Suppressor macrophage treated with lipopolysaccharide for 4 hours (primary cell): Measurements from ENCODE around the gene LIX1L.

ENCODE experiments used
- DNase-seq: peaks from one replicate; pipeline ENCODE4 v3.0.0-alpha.2; 2020

The LIX1L gene

DNA sequence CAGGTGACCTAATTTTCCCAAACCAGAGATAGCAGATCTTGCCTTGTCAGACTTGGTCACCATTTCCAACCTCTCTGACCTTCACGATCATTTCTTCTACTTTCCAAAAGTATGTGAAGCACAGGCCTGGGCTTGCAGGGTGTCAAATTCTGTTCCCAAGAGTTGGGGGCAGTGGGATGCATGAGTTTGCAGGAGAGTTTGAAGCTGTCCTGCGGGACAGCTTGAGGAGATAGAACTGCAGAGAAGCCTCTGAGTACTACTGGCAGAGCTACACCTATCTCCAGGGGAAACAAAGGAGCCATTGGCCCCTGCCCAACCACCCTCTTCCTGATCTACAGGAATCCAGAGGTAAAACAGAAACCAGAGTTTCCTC, 27.3 kb upstream of the LIX1L start:
- DNase-seq = no peak

DNA sequence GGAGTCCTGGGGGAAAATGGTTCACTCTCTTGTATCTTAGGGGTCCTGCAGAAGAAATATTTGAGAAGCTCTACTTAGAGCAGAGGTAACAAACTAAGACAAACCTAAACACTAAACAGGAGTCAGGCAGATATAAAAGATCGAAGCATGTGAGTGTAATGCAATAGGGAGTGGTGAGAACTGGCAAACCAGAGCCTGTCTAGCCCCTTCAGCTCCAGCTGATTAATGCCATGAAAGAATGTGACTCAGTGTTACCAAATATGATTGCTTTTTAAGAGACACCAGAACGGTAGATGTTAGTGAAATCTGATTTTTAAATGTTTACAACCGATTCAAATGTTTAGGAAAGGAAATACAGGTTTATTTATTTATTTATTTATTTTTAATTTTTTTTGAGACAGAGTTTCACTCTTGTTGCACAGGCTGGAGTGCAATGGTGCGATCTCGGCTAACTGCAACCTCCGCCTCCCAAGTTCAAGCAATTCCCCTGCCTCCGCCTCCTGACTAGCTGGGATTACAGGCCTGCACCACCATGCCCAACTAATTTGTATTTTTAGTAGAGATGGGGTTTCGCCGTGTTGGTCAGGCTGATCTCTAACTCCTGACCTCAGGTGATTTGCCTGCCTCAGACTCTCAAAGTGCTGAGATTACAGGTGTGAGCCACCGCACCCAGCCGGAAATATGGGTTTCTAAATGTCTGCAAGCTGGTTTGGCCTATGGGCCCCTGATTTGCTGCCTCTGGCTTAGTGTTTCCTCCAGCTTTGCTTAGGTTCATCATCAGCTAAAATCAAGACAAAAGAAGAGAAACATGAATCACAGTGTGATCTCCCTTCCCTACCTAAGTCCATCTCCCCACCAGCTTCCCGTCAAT, 26.4 kb upstream of the LIX1L start:
- DNase-seq = peak; percentile 54

DNA sequence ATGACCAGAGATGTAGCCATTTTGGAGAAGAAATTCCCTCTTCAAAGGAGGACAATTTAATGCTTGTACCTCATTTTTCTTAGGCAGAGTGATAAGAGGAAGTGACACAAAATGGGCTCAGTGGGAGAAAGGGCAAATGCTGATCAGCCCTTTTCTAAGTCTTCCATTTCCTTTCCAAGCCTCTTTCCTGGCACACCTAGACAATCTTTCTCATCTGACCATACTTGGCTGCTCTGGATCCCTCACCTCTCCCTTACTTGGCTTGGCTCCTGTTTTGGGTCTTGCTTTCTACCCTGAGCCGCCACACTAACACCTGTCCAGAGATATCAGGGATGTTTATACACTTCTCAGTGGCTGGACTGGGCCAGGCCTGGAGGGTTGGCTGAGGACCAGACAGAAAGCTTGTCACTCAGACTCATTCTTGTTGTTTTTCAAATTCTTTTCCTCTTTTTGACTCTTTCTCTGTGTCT, 25.4 kb upstream of the LIX1L start:
- peak; percentile 49 for DNase-seq

DNA sequence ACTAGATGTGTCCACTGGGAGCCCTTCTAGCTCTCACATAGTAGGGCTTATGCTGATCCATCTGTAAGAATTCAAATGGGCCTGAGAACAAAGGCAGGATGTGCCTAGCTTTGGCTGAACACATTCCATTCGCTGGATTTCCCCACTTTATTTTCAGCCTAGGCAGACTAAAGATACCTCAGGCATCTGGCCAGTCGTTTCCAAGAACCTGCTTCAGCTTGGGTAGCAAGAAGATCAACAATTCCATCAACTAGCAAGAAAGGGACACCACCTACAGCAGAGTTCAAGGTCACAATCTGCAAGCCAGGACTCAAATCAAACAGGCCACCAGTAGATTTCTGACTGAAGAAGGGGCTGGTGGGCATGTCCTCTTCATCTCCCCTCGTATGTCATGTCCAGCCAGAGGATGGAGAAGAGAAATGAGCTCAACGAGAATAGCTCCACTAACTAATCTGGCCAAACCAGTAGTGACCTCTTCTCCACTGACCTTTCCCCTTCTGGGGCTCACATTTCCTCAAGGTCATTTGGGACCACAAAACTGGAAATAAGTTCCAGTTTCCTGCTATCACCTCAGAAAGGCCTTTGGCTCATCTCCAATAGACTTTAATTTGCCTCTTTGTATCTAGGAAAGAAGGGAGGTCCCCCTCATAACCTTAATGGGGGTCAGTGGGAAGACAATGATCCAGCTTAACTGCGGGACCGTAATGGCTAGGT, 24.4 kb upstream of the LIX1L start:
- DNase-seq = no peak

DNA sequence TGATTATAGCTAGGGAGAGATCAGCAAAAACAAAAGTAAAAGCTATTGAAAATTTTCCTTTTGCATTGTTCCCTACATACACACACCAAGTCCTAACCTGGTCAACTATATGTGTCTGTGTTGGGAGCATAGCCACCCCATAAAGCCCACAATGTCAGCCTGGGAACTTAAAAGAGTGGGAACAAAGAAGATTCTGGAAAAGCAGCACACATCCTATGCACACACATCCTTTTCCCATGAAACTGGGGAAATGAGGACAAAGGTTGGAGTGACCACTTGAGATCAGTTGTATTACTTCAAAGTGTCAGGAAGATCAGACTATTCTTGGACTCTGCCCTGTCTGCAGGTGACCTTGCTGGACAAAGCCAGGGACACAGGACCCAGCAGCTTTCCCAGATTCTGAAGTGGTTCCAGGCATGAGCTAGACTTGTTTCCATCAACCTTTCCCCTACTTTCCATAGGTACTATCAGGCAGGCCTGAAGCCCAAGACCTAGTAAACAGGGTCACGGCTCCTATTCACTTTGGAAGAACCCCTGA, 22.7 kb upstream of the LIX1L start:
- DNase-seq = no peak

DNA sequence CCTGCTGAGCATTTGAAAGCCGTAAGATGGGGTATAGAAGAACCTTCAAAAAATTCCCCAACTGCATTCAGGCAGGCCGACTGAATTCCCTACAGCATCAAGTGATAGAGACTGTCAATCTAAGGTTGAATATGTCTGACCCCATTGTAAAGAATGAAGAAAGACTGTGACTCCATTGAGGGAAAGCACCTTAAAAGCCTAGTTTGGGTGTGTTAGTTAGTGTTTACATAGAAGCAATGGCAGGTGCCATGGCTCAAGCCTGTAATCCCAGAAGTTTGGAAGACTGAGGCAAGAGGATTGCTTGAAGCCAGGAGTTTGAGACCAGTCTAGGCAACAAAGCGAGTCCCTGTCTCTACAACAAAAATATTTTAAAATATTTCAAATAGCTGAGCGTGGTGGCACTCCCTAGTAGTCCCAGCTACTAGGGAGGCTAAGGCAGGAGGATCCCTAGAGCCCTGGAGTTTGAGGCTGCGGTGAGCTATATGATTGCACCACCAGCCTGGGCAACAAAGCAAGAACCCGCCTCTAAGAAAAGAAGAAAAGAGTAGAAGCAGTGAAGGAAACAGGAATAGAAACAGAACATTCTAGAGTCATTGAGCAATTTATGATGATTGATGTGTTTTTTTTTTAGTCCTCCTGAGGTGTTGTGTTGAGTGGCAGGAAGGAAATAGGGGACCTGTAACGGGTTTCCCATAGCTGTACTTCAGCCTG, 22.1 kb upstream of the LIX1L start:
- peak; percentile 80 for DNase-seq

DNA sequence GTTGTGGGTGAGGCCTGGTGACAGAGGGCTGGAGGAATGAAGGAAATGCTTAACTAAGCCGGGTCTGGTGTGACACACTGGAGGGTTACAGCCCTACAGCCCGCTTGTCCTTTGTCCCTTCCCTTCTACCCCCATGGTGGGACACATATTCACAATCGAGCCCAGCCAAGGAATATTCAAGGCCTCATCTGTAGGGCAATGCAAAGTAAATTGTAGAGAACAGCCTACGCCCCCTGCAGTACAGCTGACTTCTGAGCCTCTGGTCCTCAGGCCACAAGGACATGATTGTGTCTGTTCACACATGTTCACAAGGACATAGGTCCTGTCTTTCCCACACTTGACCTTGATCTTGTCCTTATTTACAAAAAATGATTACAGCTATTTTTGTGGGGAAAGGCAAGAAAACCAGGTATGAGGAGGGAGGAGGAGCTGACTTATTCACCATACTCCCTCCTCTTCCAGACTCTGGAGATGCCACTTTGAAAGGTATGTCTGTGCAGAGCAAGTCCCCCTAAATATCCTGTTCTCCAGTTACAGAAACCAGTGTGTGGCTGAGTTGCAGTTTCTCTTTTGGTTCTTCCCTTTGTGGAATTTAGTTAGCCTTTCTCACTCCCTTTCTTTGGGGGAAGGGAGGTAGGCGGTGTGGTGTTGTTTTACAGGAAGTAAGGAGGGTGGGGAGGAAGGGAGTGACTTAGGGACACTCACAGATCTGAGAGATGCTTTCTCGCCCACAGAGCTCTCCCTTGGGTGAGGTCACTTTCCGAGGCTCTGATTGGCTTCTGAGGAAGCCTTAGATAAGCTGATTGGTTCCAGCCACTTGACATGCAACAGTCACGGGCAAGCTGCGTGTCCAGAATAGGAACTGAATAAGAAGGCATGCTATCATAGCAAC, 21.3 kb upstream of the LIX1L start:
- DNase-seq = peak; percentile 99

DNA sequence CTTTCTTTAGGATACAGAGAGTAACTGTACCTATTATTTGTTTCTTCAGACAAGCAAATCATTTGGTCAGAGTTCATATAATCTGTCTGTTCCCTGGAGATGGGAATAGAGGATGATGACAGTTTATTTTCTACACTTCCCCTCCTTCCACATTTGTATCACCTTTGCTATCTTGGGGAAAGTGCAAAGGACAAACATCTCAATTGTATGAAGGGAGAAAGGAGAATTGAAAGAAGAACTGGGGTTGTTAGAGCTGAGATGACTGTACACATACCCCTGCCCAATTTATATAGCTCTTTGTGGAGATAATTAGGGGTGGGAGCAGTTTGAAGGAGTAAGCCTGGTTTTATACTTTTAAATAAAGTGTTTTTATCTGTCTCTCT, 20.6 kb upstream of the LIX1L start:
- no peak for DNase-seq

DNA sequence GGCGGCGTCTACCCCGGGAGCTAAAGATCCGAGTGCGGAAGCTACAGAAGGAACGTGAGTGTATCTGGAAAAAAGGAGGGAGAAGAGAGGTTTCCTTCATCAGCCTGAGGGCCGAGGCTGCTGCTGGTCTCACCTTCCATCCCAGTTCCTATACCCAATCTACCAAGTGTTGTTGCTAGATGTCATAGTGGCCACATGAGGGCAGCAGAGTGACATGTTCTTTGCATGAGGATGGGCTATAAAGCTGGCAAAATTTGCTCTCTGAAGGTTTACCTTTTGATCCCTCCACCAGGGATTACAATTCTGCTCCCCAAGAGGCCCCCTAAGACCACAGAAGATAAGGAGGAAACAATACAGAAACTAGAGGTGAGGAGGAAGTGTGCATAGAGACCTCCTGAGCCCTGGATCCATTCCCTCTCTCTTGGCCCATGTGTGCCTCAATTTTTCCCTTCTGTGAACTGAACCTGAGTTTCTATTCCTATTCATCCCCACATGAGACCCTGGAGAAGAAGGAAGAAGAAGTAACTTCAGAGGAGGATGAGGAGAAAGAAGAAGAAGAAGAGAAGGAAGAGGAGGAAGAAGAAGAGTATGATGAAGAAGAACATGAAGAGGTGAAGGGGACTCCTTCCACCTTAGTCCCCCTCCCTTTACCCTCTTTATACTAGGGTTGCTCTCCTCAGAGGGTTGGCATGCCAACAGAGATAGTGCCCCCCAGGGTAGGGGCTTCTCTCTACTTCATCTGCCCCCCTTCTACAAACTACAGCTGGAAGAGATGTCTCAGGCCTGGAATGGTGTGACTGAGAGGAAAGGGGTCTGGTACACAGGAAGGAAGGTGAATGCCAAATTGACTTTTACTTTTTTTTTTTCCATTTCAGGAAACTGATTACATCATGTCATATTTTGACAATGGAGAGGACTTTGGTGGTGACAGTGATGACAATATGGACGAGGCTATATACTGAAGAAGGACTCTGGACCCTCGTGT, 20.0 kb upstream of the LIX1L start:
- peak; percentile 85 for DNase-seq

DNA sequence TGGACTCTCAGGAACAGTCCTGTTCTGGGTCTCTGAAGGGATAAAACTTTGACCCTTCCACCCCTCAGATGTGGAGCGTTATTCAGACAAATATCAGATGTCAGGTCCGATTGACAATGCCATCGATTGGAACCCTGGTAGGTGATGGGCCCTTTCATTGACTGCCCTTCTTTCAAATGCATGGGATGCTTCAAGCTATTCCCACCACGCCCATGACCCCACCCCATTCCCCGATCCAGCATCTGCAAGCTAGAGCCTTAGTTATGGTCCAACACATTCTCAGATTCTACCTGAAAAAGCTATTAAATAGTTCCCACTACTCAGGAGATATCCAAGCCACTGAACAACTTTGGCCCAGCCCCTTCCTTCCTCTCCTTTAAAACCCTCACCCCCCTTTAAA, 19.2 kb upstream of the LIX1L start:
- DNase-seq = no peak

DNA sequence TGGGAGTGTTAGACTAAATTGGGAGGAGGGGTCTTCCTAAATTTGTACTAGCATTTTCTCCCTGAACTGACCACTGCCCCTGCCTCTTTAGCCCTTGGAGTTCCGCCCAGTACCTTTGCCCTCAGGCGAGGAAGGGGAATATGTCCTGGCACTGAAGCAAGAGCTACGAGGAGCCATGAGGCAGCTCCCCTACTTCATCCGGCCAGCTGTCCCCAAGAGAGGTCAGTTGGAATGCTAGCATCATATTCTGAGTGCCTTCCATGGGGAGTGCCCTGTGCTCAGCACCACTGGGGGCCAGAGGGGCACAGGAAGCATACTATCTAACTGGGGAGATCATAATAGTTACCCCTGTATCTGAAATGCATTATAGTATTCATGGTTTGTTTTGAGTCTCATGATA, 17.4 kb upstream of the LIX1L start:
- DNase-seq = no peak

DNA sequence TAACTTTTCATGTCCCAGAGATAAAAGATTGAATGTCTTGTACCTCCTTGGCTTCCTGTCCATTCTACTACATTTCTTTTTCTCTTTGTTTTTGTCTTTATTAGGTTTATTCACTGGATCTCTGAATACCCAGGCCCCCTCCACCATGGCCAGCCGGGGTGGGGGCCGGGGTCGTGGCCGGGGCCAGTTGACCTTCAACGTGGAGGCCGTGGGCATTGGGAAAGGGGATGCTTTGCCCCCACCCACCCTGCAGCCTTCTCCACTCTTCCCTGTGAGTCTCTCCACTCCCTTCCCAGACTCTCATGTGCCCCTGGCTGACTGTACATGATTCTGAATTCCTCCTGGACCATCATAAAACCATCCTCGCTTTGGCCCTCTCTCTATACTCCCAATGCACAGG, 16.9 kb upstream of the LIX1L start:
- DNase-seq = no peak

DNA sequence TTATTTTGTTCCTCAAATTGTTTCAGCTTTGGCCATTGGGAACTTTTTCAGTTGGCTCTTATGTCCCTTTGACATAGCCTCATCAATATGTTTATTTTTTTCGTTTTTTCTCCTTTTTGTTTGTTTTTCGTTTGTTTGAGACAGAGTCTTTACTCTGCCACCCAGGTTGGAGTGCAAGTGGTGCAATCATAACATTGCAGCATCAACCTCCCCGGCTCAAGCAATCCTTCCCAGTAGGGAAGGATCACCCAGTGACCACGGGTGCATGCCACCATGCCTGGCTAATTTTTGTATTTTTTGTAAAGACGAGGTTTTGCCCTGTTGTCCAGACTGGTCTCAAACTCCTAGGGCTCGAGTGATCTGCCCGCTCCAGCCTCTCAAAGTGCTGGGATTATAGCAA, 14.8 kb upstream of the LIX1L start:
- DNase-seq = no peak

DNA sequence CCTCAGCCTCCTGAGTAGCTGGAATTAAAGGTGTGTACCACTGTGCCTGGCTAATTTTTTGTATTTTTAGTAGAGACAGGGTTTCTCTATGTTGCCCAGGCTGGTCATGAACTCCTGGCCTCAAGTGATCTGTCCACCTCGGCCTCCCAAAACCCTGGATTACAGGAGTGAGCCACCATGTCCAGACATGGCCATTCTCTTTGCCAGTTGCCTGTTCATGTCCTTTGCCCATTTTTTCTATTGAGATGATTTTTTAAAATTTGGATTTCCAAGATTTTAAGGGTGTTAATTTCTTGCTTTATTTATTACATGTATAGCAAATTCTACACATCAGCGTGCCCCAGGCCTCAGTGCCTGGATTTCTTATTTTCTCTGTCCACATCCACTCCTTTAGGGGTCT, 9.5 kb upstream of the LIX1L start:
- no peak for DNase-seq

DNA sequence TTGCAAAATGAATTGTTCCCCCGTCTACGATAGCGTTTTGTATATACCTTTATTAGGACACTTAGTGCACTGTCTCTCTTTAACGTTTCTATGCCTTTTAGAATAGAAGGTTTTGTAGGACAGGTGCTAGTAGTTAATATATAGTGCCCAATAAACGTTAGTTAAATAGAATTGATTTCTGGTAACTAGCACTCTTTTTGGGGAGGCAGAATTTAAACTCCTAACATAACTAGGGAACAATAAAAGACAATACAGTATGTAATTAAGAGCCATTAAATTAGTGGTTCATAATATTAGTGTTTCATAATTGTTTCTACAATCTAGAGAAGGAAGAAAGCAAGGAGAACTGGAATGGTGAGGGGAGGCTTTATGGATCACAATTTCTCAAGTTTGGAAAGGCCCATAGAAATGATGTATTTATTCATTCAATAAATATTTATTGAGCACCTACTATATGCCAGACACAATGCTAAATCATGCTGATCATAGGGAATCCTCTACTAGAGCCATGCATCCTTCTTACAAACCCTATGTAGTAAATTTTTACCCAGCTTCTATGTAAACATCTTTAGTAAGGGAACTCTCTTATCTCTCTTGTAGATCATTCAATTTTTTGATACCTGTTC, 7.4 kb upstream of the LIX1L start:
- DNase-seq = no peak

DNA sequence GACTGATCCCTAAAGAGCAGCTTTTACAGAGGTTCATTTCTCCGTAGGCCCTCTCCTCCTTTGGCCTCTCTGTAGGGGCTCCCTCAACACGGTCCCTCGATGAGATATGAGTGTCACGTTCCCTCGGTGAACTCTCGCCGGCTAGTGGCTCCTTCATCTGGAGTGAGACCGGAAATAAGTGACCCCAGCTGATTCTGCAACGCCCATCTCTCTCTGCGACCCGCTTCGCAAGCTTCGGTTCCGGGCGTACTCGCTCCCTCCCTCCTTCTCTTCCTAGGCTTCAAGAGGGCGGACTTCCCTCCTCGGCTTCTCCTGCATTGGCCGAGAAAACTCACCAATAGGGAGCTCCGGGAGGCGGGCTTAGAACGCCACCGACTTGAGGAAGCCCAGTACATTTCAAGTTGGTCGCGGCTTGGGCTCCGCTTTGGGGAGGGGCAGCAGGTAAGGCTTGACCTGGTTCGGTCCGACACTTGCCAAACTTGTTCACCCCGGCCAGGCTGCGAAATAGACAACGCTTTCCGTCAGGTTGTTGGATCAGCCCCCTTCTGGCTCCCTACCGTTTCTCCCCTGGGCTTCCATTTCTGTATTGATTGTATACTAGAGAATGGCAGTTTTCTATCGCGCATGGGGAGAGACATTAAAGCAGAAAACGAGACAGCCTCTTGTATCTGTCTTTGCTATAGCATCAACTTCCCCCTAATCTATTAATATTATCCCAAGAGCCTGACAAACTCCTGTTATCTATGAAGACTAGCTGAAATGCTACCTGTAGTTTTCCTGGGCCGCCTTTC, 6.7 kb upstream of the LIX1L start, which contains the start of the genes ANKRD34A and POLR3GL:
Gene ANKRD34A (minus strand): TSS at position 248 of the 791 bp plus-strand sequence. CDS start 2,816 bp downstream, outside the sequence.
Gene POLR3GL (plus strand): TSS at position 363 of the 791 bp plus-strand sequence. CDS start 10,176 bp downstream, outside the sequence.
- DNase-seq = peak; percentile 95

DNA sequence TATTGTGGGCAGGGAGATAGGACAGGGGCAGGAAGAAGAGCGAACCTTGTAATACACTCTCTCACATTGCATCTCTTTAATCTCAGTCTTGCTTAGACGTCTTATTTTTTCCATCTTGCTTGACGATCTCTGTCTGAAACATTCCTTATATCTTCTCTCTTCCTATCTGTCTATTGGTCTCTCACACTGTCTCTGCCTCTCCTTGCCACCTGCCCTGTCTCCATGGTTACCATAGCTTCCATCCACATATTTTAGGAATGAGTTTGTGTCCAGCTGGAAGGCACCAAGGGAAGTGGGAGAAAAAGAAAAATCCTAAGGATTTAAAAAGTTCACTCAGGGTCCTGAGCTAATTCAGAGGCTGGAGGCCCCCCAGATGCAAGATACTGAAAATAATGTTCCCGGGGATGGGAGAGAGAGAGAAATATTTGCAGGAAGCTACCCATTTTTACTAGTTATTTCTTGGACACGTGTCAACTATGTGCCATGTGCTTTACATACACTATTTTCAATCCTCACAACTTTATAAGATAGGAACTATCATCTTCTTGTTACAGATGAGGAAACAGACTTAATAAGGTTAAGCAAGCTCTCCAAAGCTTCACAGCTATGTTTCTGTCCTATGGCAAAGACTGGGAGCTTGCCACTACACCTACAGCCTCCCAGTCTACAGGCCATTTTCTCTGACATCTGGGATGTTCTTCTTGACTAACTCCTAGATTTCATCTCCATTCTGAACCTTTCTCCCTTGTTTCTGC, 5.6 kb upstream of the LIX1L start:
- no peak for DNase-seq
